Muscle of leg (tissue), 11 donors: ENCODE results near the gene TXNDC8. TPM values are rescaled to one million over a fixed set of nuclear protein-coding genes. Genes with fewer than 3 reads are reported as not detected.

Source experiments
- DNase-seq: peaks from one replicate; pipeline ENCODE4 v3.0.0; 2013
- H3K27ac ChIP-seq: one replicate; pipeline ENCODE4 v1.5.1; 2013; ENCODE audit warnings: mild to moderate bottlenecking, low read length, control low read depth
- H3K27me3 ChIP-seq: one replicate; pipeline ENCODE4 v1.6.1; 2013; ENCODE audit warnings: low read length; ENCODE audit not compliant: control insufficient read depth, insufficient read depth
- H3K36me3 ChIP-seq: one replicate; pipeline ENCODE4 v1.6.1; 2013; ENCODE audit warnings: low read length; ENCODE audit not compliant: control insufficient read depth, insufficient read depth
- H3K4me1 ChIP-seq: one replicate; pipeline ENCODE4 v1.6.1; 2013; ENCODE audit warnings: low read length; ENCODE audit not compliant: control insufficient read depth, insufficient read depth
- H3K4me3 ChIP-seq: one replicate; pipeline ENCODE4 v1.5.1; 2013; ENCODE audit warnings: low read length, control low read depth
- H3K9me3 ChIP-seq: replicated peaks from 2 replicates; pipeline ENCODE4 v1.6.1; 2013; ENCODE audit warnings: low read depth, low read length; ENCODE audit not compliant: control insufficient read depth
- WGBS: methylation state at CpG from one replicate; pipeline ENCODE4 v1.1.5; 2013; ENCODE audit warnings: missing lambda C conversion rate; ENCODE audit not compliant: insufficient coverage; 5-methylcytosine and 5-hydroxymethylcytosine counted together
- polyA plus RNA-seq, 8 donors: library from polyadenylated mRNA; unstranded; fragments of 120-200 nt; gene quantifications; one replicate each; pipeline versions ENCODE4 v1.2.1 to v1.2.3, GENCODE V29; 2013; ENCODE audit warnings: inconsistent platforms in 1 of 8, low replicate concordance in 1 of 8; ENCODE audit not compliant: insufficient read length in 8 of 8, insufficient read depth in 1 of 8
- total RNA-seq: library from RNA; stranded (reverse); fragments of 120-200 nt; gene quantifications from one replicate; pipeline ENCODE4 v1.2.4, GENCODE V29; 2013

Gene TXNDC8
- total and polyA plus RNA-seq, 9 donors, result not detected

- no peak overlapping the region for H3K27ac ChIP-seq
- no peak for DNase-seq
- H3K4me3 ChIP-seq, result no peak overlapping the region
- no peaks in the 10 kb centered on the region for H3K9me3 ChIP-seq
- WGBS, result 79% methylated on average over 2 of the region's 3 CpGs
- H3K36me3 ChIP-seq, result no peaks in the 10 kb centered on the region
- H3K27me3 ChIP-seq, result no peaks in the 10 kb centered on the region
- H3K4me1 ChIP-seq, result peaks cover 17% of the 10 kb centered on the region
Measured at GRCh38 chr9:110258690-110259091, 79.0 kb downstream of the TXNDC8 start.

DNA sequence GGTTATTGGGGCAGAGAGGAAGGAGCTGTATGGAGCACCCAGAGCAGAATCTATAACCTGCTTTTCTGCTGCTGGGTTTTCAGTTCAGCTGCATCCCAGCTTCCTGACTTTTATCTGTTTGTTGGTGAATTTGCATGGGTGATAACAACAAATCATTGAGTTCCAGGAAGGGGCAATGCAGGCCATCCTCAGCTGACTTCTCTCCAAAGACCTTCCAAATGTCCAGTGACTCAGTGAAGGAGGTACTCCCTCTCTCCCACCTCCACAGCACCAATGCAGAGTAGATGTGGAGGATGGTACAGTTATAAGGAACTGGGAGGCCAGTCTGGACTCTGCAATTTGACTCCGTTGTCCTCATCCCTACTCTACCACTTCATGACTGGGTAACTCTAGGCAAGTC, 79.7 kb downstream of the TXNDC8 start:
- WGBS, result no CpG with 5 or more reads among the region's 1 CpG
- H3K36me3 ChIP-seq, result no peaks in the 10 kb centered on the region
- no peak overlapping the region for H3K27ac ChIP-seq
- DNase-seq, result no peak
- no peak overlapping the region for H3K4me3 ChIP-seq
- H3K9me3 ChIP-seq, result no peaks in the 10 kb centered on the region
- peaks cover 17% of the 10 kb centered on the region for H3K4me1 ChIP-seq
- H3K27me3 ChIP-seq, result no peaks in the 10 kb centered on the region

GRCh38 chr9:110257097-110257841, 80.4 kb downstream of the TXNDC8 start:
- DNase-seq, result peak; percentile 24
- H3K36me3 ChIP-seq, result no peaks in the 10 kb centered on the region
- H3K27ac ChIP-seq, result peak overlapping the region; percentile 90
- H3K27me3 ChIP-seq, result no peaks in the 10 kb centered on the region
- H3K4me3 ChIP-seq, result peak overlapping the region; percentile 91
- 13% methylated on average over 8 of the region's 14 CpGs for WGBS
- peaks cover 17% of the 10 kb centered on the region for H3K4me1 ChIP-seq
- no peaks in the 10 kb centered on the region for H3K9me3 ChIP-seq

DNA sequence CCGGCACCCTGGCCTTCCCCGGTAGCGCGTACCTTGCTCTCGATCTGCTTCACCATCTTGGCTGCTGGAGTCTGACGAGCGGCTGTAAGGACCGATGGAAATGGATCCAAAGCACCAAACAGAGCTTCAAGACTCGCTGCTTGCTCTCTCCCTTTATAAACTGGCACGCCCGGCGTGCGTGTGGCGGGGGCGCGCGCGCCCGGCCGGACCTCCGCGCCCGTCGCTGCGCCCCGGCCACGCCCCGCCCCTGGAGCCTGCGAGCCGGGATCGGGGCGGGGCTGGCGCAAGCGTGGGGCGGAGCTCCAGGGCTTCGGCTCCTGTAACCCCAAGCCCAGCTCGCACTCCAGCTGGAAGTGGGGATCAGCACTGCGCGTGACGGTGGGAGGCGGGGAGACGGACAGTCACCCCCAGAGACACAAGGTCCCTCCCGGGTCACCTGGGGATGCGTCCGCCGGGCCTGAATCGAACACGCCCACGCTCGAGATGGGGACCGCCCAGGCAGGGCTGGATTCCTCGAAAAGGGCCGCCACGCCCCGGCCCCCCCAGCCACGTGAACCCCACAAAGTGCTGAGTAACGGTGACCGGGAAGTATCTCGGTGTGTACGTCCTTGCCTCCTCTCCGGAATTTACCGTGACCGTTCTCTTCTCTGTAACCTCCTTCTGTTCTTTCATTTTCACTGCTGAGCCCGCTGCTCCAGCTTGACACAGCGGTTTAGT, 81.1 kb downstream of the TXNDC8 start, which contains the start of gene TXN:
Gene TXN (minus strand): TSS at position 128 of the 717 bp plus-strand sequence. CDS start 72 bp downstream, at position 56.
- Histone ChIP-seq H3K27me3 (no peaks in the 10 kb centered on the region), H3K9me3 (no peaks in the 10 kb centered on the region), H3K4me3 (peak within 1 kb of the TSS; percentile 91), H3K4me1 (peaks cover 17% of the 10 kb centered on the region), H3K27ac (peak within 1 kb of the TSS; percentile 90), H3K36me3 (no peaks in the 10 kb centered on the region)
- under 1% methylated on average over 59 of the region's 65 CpGs for WGBS
- peak; percentile 94 for DNase-seq

- no peaks in the 10 kb centered on the region for H3K9me3 ChIP-seq
- WGBS, result under 1% methylated on average over 78 of the region's 81 CpGs
- peak overlapping the region; percentile 90 for H3K27ac ChIP-seq
- no peaks in the 10 kb centered on the region for H3K27me3 ChIP-seq
- peak overlapping the region; percentile 91 for H3K4me3 ChIP-seq
- H3K4me1 ChIP-seq, result peaks cover 17% of the 10 kb centered on the region
- peak; percentile 58 for DNase-seq
- no peaks in the 10 kb centered on the region for H3K36me3 ChIP-seq
Measured at GRCh38 chr9:110255463-110256379, 81.9 kb downstream of the TXNDC8 start.

GRCh38 chr9:110255034-110255462, 82.6 kb downstream of the TXNDC8 start:
- Histone ChIP-seq H3K36me3 (peaks cover 4% of the 10 kb centered on the region), H3K27ac (peak overlapping the region; percentile 90), H3K9me3 (no peaks in the 10 kb centered on the region), H3K4me1 (peaks cover 17% of the 10 kb centered on the region), H3K27me3 (no peaks in the 10 kb centered on the region), H3K4me3 (peak overlapping the region; percentile 91)
- WGBS, result 0% methylated on average over 6 of the region's 17 CpGs
- DNase-seq, result no peak

DNA sequence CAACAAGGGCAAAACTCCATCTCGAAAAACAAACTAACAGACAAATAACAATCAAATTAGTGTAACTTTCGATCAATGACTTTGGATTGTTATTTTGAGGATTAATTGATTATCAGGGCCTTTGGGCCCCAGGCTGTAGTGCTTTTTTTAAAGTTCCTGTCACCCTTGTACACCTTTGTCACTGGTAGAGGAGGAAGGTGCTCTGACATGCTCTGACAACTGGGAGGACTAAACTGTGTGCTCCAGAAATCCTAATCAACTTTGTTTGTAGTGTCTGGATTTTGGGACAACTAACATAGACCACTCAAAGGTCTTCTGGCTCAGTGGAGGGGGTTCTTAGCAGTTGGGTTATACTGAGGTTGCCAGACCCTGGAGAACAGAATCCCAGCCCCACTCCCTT, 83.2 kb downstream of the TXNDC8 start:
- Histone ChIP-seq H3K4me1 (peaks cover 17% of the 10 kb centered on the region), H3K4me3 (no peak overlapping the region), H3K36me3 (peaks cover 9% of the 10 kb centered on the region), H3K9me3 (no peaks in the 10 kb centered on the region), H3K27ac (peak overlapping the region; percentile 90), H3K27me3 (no peaks in the 10 kb centered on the region)
- no peak for DNase-seq
- whole genome bisulfite sequencing, result no CpG with 5 or more reads among the region's 2 CpGs

Other genes starting within 250 kb of the TXNDC8 start
- not detected for gene C9orf152, start 129.7 kb downstream of the TXNDC8 start, total RNA-seq
- gene C9orf152, start 129.7 kb downstream of the TXNDC8 start, polyA plus RNA-seq, result under 1 TPM in 6 of 8 donors, not detected in 2; 0.05 to 0.47 (median 0.16) TPM
- 75.1 TPM for gene TXN, start 81.4 kb downstream of the TXNDC8 start, total RNA-seq
- 100 to 1,000 TPM in 1 of 8 donors, 10 to 100 TPM in 7; 67.3 to 110 (median 86.5) TPM for gene TXN, start 81.4 kb downstream of the TXNDC8 start, polyA plus RNA-seq
- gene SVEP1, start 241.9 kb upstream of the TXNDC8 start, total RNA-seq, result 28.5 TPM
- 10 to 100 TPM; 13.7 to 35.3 (median 22.6) TPM for gene SVEP1, start 241.9 kb upstream of the TXNDC8 start, polyA plus RNA-seq